ENCODE results near the gene SPOCK3. TPM values are rescaled to one million over a fixed set of nuclear protein-coding genes. Genes with fewer than 3 reads are reported as not detected.

Gene SPOCK3
- total and polyA plus RNA-seq, 10 of the 15 experiments (the other 5 are each of a cell fraction or from before 2014, with no cell fraction given), result 0.06 to 0.39 (median 0.09) TPM; not detected in 5

- ChIA-PET SMC1A (ENCODE audit: uncharacterized antibody, unreplicated experiment) (no interaction called here), POLR2A (no interaction called here), CTCF (interaction anchor here (1.1 kb wide), 1 partner anchor 15 kb away, joined by 3 read pairs; no protein-coding TSS in a partner anchor), RAD21 (ENCODE audit: unreplicated experiment) (no interaction called here)
- Histone ChIP-seq H2AFZ (ENCODE audit: control insufficient read depth, low read depth, low read length) (no peak overlapping the region), H3K9me3 (replicated peaks; ENCODE audit: control insufficient read depth, insufficient read depth, low read length) (no peaks in the 10 kb centered on the region), H3K9ac (ENCODE audit: control insufficient read depth, insufficient read depth, low read length) (no peak overlapping the region), H3K4me2 (ENCODE audit: control insufficient read depth, insufficient read depth) (no peak overlapping the region), H4K20me1 (ENCODE audit: control insufficient read depth, insufficient read depth) (no peaks in the 10 kb centered on the region), H3K4me3 (no peak overlapping the region), H3K79me2 (ENCODE audit: control insufficient read depth, insufficient read depth, low read length) (no peaks in the 10 kb centered on the region), H3K27ac (ENCODE audit: control insufficient read depth, insufficient read depth) (no peak overlapping the region), H3K27me3 (replicated peaks in 1 of 2; ENCODE audit: control insufficient read depth in 2 of 2, insufficient read depth in 2 of 2, low read length in 1 of 2) (no peaks in the 10 kb centered on the region), H3K36me3 (ENCODE audit: control insufficient read depth in 2 of 2, insufficient read depth in 2 of 2, low read length in 1 of 2) (no peaks in the 10 kb centered on the region), H3K4me1 (ENCODE audit: control insufficient read depth, insufficient read depth, low read length) (no peaks in the 10 kb centered on the region)
- intact Hi-C loops (cut with micrococcal nuclease; ENCODE audit: unreplicated experiment) (no loop called here), in situ Hi-C loops (cut with MboI) (no loop called here)
- FAIRE-seq (no peak), DNase-seq (ENCODE audit: low read depth, low spot score) (no peak), ATAC-seq (no peak)
- TF ChIP-seq SUPT20H (IDR thresholded peaks at IDR 0.05; ENCODE audit: borderline replicate concordance, control insufficient read depth, low read depth, low read length), result no peak
- no peak for TF ChIP-seq TAF1 (IDR thresholded peaks at IDR 0.05; ENCODE audit: borderline replicate concordance, low read depth, low read length)
- no peak for TF ChIP-seq ATF2 (IDR thresholded peaks at IDR 0.05; ENCODE audit: low read length)
- no peak for TF ChIP-seq IRF4 (IDR thresholded peaks at IDR 0.05; ENCODE audit: low read depth, low read length)
- no TSS peak for BruUV-seq (replicated peaks)
- 4% methylated on average over 1 of the region's 1 CpG for WGBS (ENCODE audit: insufficient coverage, insufficient replicate concordance, low lambda C conversion rate, missing lambda C conversion rate)
These were observed 105.1 kb downstream of the SPOCK3 start for GRCh38 chr4:167129146-167129545.

GRCh38 chr4:167119392-167119791 lies 114.9 kb downstream of the SPOCK3 start:
- Histone ChIP-seq H3K4me1 (ENCODE audit: control insufficient read depth, insufficient read depth, low read length) (no peaks in the 10 kb centered on the region), H3K4me3 (no peak overlapping the region), H3K36me3 (ENCODE audit: control insufficient read depth in 2 of 2, insufficient read depth in 2 of 2, low read length in 1 of 2) (no peaks in the 10 kb centered on the region), H4K20me1 (ENCODE audit: control insufficient read depth, insufficient read depth) (no peaks in the 10 kb centered on the region), H3K9me3 (replicated peaks; ENCODE audit: control insufficient read depth, insufficient read depth, low read length) (no peaks in the 10 kb centered on the region), H3K4me2 (ENCODE audit: control insufficient read depth, insufficient read depth) (no peak overlapping the region), H3K79me2 (ENCODE audit: control insufficient read depth, insufficient read depth, low read length) (no peaks in the 10 kb centered on the region), H3K27ac (ENCODE audit: control insufficient read depth, insufficient read depth) (no peak overlapping the region), H3K27me3 (replicated peaks in 1 of 2; ENCODE audit: control insufficient read depth in 2 of 2, insufficient read depth in 2 of 2, low read length in 1 of 2) (no peaks in the 10 kb centered on the region), H2AFZ (ENCODE audit: control insufficient read depth, low read depth, low read length) (no peak overlapping the region), H3K9ac (ENCODE audit: control insufficient read depth, insufficient read depth, low read length) (no peak overlapping the region)
- no TSS peak for BruUV-seq (replicated peaks)
- 0% methylated on average over 2 of the region's 2 CpGs for WGBS (ENCODE audit: insufficient coverage, insufficient replicate concordance, low lambda C conversion rate, missing lambda C conversion rate)
- ATAC-seq, result no peak
- DNase-seq (ENCODE audit: low read depth, low spot score), result no peak
- RAD21 ChIA-PET (ENCODE audit: unreplicated experiment), result no interaction called here
- intact Hi-C loops (cut with micrococcal nuclease; ENCODE audit: unreplicated experiment), result no loop called here
- POLR2A ChIA-PET, result no interaction called here
- SMC1A ChIA-PET (ENCODE audit: uncharacterized antibody, unreplicated experiment), result interaction anchor here (1.8 kb wide), 1 partner anchor 20 kb away, joined by 5 read pairs; no protein-coding TSS in a partner anchor
- FAIRE-seq, result no peak
- CTCF ChIA-PET, result no interaction called here
- in situ Hi-C loops (cut with MboI), result no loop called here
- TF ChIP-seq ZBTB40 (IDR thresholded peaks at IDR 0.05; ENCODE audit: borderline replicate concordance) (no peak), JUNB (IDR thresholded peaks at IDR 0.05) (peak; percentile 85), ATF2 (IDR thresholded peaks at IDR 0.05; ENCODE audit: low read length) (peak; percentile 50; the same call in 1 of the 2 replicates), KAT2A (conservative IDR thresholded peaks at IDR 0.05; ENCODE audit: control insufficient read depth, low read depth, low read length) (no peak), GABPA (IDR thresholded peaks at IDR 0.05; ENCODE audit: low read depth) (peak; percentile 33; the same call in 1 of the 2 replicates), RUNX3 (IDR thresholded peaks at IDR 0.05; ENCODE audit: low read length) (peak; percentile 81; the same call in 1 of the 2 replicates), ATF3 (IDR thresholded peaks at IDR 0.05; ENCODE audit: borderline replicate concordance, extremely low read depth, low read depth, low read length) (no peak)

All from GM12878 (cell line).